ENCODE results near the gene SECISBP2L.

Gene SECISBP2L

DNA sequence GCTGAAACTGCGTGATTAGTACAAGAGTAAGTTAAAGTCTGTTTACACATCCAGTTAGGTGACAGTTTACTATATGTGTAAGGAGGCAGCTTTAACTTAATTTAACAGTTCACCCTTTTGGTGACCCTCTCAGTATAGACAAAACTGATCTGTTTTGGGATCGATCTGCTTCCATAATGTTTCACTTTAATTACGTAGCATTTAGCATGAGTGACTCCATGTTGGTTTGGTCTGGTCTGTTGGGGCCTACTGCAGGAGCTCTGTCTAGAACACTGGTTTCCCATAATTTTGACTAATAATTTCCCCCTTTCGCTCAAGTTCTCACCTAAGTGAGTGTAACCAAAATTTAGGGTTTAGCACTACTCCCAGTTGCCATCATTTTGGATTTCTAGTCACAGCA lies 6.4 kb upstream of the SECISBP2L start:
- TF ChIP-seq, protein P1, sequence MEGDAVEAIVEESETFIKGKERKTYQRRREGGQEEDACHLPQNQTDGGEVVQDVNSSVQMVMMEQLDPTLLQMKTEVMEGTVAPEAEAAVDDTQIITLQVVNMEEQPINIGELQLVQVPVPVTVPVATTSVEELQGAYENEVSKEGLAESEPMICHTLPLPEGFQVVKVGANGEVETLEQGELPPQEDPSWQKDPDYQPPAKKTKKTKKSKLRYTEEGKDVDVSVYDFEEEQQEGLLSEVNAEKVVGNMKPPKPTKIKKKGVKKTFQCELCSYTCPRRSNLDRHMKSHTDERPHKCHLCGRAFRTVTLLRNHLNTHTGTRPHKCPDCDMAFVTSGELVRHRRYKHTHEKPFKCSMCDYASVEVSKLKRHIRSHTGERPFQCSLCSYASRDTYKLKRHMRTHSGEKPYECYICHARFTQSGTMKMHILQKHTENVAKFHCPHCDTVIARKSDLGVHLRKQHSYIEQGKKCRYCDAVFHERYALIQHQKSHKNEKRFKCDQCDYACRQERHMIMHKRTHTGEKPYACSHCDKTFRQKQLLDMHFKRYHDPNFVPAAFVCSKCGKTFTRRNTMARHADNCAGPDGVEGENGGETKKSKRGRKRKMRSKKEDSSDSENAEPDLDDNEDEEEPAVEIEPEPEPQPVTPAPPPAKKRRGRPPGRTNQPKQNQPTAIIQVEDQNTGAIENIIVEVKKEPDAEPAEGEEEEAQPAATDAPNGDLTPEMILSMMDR (IDR thresholded peaks at IDR 0.05; ENCODE audit: insufficient read depth, low read length, poor library complexity, severe bottlenecking): no peak
- no peaks in the 10 kb centered on the region for H3K36me3 ChIP-seq (ENCODE audit: control insufficient read depth, insufficient read depth, low read length)
- no peak overlapping the region for H3K4me3 ChIP-seq (replicated peaks; ENCODE audit: low read depth, low read length)

DNA sequence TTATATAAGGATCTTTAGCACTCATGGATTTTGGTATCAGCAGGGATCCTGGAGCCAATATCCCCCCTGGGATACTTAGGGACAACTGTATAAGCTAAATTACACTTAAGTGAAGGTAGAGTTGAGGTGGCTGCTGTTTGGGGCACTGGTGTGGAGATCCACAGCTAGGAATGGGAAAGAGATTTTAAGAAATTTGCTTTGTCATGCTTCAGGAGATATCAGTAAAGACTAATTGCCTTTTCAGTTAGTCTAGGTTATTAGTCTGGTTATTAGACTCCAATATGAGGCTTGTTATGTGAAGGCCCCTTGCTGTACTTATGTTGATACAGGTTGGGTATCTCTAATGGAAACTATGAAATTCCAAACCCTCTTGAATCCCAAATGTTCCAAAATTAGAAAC lies 1.2 kb upstream of the SECISBP2L start:
- Histone ChIP-seq H3K27me3 (replicated peaks; ENCODE audit: control insufficient read depth, insufficient read depth, low read length) (no peaks in the 10 kb centered on the region), H3K4me3 (replicated peaks; ENCODE audit: low read depth, low read length) (no peak overlapping the region), H3K36me3 (ENCODE audit: control insufficient read depth, insufficient read depth, low read length) (no peaks in the 10 kb centered on the region)
- DNase-seq (ENCODE audit: extremely low read depth, insufficient read length): no peak
- TF ChIP-seq, protein P1 (IDR thresholded peaks at IDR 0.05; ENCODE audit: insufficient read depth, low read length, poor library complexity, severe bottlenecking): no peak

More for the DNA sequence above, 6.4 kb upstream of the SECISBP2L start:
- H3K27me3 ChIP-seq (replicated peaks; ENCODE audit: control insufficient read depth, insufficient read depth, low read length): no peaks in the 10 kb centered on the region
- no peak for DNase-seq (ENCODE audit: extremely low read depth, insufficient read length)

DNA sequence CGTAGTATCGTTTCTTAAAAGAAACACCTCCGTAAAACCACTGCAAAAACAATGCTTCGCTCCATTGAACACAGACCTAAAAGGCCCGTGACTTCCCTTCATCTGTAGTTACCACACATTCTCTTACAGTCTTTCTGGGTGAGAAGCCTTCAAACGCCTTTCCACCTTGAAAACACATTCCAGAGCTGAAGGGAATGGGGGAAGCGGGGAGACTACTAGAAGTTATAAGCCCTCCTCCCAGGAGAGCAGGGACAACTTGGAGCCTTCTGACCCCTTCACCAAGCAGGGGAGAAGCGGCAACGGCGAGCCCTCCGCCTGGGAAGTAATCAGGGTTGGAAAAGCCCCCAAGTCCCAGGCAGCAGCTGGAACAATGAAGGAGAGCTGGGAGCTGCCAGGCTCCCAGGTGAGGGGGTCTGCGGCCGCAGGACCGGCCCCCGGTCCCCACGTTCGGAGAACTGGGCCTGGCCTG lies 461 bp downstream of the SECISBP2L start:
- DNase-seq (ENCODE audit: extremely low read depth, insufficient read length): no peak
- TF ChIP-seq, protein P1 (IDR thresholded peaks at IDR 0.05; ENCODE audit: insufficient read depth, low read length, poor library complexity, severe bottlenecking): no peak
- peak overlapping the region; percentile 96 for H3K4me3 ChIP-seq (replicated peaks; ENCODE audit: low read depth, low read length)
- no peaks in the 10 kb centered on the region for H3K36me3 ChIP-seq (ENCODE audit: control insufficient read depth, insufficient read depth, low read length)
- H3K27me3 ChIP-seq (replicated peaks; ENCODE audit: control insufficient read depth, insufficient read depth, low read length): no peaks in the 10 kb centered on the region

DNA sequence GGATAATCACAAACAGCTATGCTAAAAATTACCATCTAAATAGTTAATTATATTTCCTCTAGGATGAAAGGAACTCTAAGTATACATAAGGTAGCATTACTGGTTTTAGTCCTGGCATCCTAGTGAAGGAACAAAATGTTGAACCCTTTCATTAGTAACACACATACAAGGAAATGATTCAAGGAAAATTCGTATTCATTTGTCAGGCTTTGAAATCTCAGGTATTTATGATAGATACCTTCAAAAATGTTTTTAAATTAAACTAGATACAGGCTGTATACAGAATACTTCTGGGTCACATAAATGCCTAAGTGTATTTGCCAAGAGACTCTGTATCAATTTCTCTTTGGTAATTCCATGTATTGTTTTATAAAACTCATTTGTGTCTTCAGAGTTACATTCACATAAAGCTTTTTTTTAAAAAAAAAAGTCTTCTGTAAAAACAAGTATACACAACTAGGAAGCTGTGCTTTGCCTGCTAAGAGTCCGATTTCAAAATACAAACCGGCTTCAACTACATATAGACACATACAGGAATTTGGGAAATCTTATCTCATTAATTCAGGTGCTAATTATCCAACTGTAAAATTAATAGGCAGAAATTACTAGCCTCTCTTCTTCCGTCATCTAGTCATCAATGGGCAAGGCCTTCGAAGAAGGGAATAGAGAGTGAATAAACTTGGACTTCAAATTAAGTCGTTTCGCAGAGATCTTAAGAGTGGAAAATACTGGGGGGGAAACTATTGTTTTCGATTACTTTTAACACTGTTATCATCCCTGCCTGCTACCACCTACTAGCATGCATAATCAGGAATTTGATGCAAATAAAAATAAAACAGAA lies 1.3 kb downstream of the SECISBP2L start:
- DNase-seq (ENCODE audit: extremely low read depth, insufficient read length): no peak
- Histone ChIP-seq H3K4me3 (replicated peaks; ENCODE audit: low read depth, low read length) (peak overlapping the region; percentile 96), H3K27me3 (replicated peaks; ENCODE audit: control insufficient read depth, insufficient read depth, low read length) (no peaks in the 10 kb centered on the region), H3K36me3 (ENCODE audit: control insufficient read depth, insufficient read depth, low read length) (no peaks in the 10 kb centered on the region)
- TF ChIP-seq, protein P1 (IDR thresholded peaks at IDR 0.05; ENCODE audit: insufficient read depth, low read length, poor library complexity, severe bottlenecking): no peak

DNA sequence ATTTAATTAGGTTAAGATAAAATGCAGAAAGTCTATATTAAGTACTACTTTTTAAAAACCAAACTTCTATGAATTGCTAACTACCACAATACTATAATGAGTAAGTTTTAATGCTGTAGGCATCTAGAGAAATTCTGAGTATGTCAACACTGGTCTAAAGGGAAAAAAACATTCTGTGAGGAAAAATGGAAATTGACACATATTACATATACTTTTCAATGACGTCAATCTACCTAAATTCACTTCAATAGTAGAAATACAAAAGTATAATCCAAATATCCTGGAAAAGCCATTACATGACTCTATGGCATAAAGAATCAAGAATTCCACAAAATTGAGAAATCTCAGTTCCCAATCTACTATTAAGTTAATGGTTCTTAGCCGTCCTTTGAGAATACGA lies 2.2 kb downstream of the SECISBP2L start:
- TF ChIP-seq, protein P1 (IDR thresholded peaks at IDR 0.05; ENCODE audit: insufficient read depth, low read length, poor library complexity, severe bottlenecking): no peak
- H3K4me3 ChIP-seq (replicated peaks; ENCODE audit: low read depth, low read length): no peak overlapping the region
- no peaks in the 10 kb centered on the region for H3K36me3 ChIP-seq (ENCODE audit: control insufficient read depth, insufficient read depth, low read length)
- no peak for DNase-seq (ENCODE audit: extremely low read depth, insufficient read length)
- H3K27me3 ChIP-seq (replicated peaks; ENCODE audit: control insufficient read depth, insufficient read depth, low read length): no peaks in the 10 kb centered on the region

Measured in GM06990 (cell line).